IMR-90 (cell line): ENCODE data around the gene PIK3C3. TPM values are rescaled to one million over a fixed set of nuclear protein-coding genes. Genes with fewer than 3 reads are reported as not detected.
"Not testable (repeated sequence)": the region's sequence is repeated elsewhere in the genome, so short reads cannot be mapped to it uniquely, and the experiment has no call there.

Experiments
- ATAC-seq: fragments of 200-7000 bp; cut with Tn5 transposase; 2 replicates; pipeline ENCODE4 v1.9.1; 2020; ENCODE audit warnings: low read depth, mild to moderate bottlenecking, moderate library complexity
- BruUV-seq: library from RNA; stranded (reverse); fragments of 400-500 nt; replicated peaks from 2 replicates; lab custom pipeline; 2021; lab: Mats Ljungman, UMichigan
- CTCF ChIA-PET: fragments of 300-600 bp; formaldehyde crosslinking; extraction: SDS; loops from one replicate; lab custom pipeline; 2021; ENCODE audit warnings: antibody characterized with exemption; lab: Yijun Ruan, JAX
- POLR2A ChIA-PET: fragments of 300-600 bp; sonication (Branson Sonifier 250); formaldehyde crosslinking; loops from one replicate; lab custom pipeline; 2022; ENCODE audit warnings: antibody characterized with exemption; ENCODE audit not compliant: unreplicated experiment; lab: Charles Lee
- DNase-seq: peaks from one replicate; pipeline ENCODE4 v3.0.0; 2013
- H2AFZ ChIP-seq: replicated peaks from 2 replicates; pipeline ENCODE3; 2013; ENCODE audit warnings: low read length, mild to moderate bottlenecking; ENCODE audit not compliant: poor library complexity
- H2AK5ac ChIP-seq: 2 replicates; pipeline ENCODE4 v1.6.1; 2013; ENCODE audit warnings: low read depth, low read length, inconsistent platforms
- H2AK9ac ChIP-seq: replicated peaks from 2 replicates; pipeline ENCODE3; 2013; ENCODE audit warnings: mild to moderate bottlenecking, low read depth, low read length, moderate library complexity; ENCODE audit not compliant: poor library complexity
- H2BK120ac ChIP-seq: 2 replicates; pipeline ENCODE4 v1.6.1; 2013; ENCODE audit warnings: low read depth, low read length, inconsistent platforms
- H2BK15ac ChIP-seq: 3 replicates; pipeline ENCODE4 v1.6.1; 2013; ENCODE audit warnings: low read depth, low read length, inconsistent platforms
- H2BK20ac ChIP-seq: 2 replicates; pipeline ENCODE4 v1.6.1; 2013; ENCODE audit warnings: low read depth, mild to moderate bottlenecking, inconsistent platforms, low read length, moderate library complexity
- H2BK5ac ChIP-seq: 2 replicates; pipeline ENCODE4 v1.6.1; 2013; ENCODE audit warnings: mild to moderate bottlenecking, low read depth, low read length, inconsistent platforms; ENCODE audit not compliant: poor library complexity, severe bottlenecking
- H3K14ac ChIP-seq: replicated peaks from 2 replicates; pipeline ENCODE4 v1.6.1; 2013; ENCODE audit warnings: low read depth, low read length, inconsistent platforms
- H3K18ac ChIP-seq: 2 replicates; pipeline ENCODE4 v1.6.1; 2013; ENCODE audit warnings: low read depth, low read length, control low read depth
- H3K23ac ChIP-seq: 2 replicates; pipeline ENCODE4 v1.6.1; 2013; ENCODE audit warnings: low read depth, low read length, inconsistent platforms
- H3K27ac ChIP-seq: 2 replicates; pipeline ENCODE4 v1.5.1; 2013; ENCODE audit warnings: mild to moderate bottlenecking, control low read depth, low read length; ENCODE audit not compliant: insufficient read depth
- H3K27me3 ChIP-seq: 2 replicates; pipeline ENCODE4 v1.6.1; 2013; ENCODE audit warnings: low read length; ENCODE audit not compliant: control insufficient read depth, insufficient read depth
- H3K36me3 ChIP-seq: 2 replicates; pipeline ENCODE4 v1.6.1; 2013; ENCODE audit warnings: low read length, mixed read lengths; ENCODE audit not compliant: control insufficient read depth, insufficient read depth
- H3K4ac ChIP-seq: 2 replicates; pipeline ENCODE4 v1.6.1; 2013; ENCODE audit warnings: low read depth, low read length, inconsistent platforms
- H3K4me1 ChIP-seq: 2 replicates; pipeline ENCODE4 v1.6.1; 2013; ENCODE audit warnings: low read length, mixed read lengths; ENCODE audit not compliant: control insufficient read depth, insufficient read depth
- H3K4me2 ChIP-seq: 2 replicates; pipeline ENCODE4 v1.6.1; 2013; ENCODE audit warnings: low read depth, mild to moderate bottlenecking, control low read depth, low read length, moderate library complexity
- H3K4me3 ChIP-seq: 2 replicates; pipeline ENCODE4 v1.5.1; 2013; ENCODE audit warnings: low read depth, mild to moderate bottlenecking, control low read depth, low read length, moderate library complexity; ENCODE audit not compliant: insufficient read depth
- H3K56ac ChIP-seq: 2 replicates; pipeline ENCODE4 v1.6.1; 2013; ENCODE audit warnings: low read length, inconsistent platforms; ENCODE audit not compliant: insufficient read depth; ENCODE audit errors: extremely low read depth
- H3K79me1 ChIP-seq, 2 experiments: 2 replicates each; pipeline ENCODE4 v1.6.1; 2013; ENCODE audit warnings: low read length in 2 of 2, inconsistent platforms in 1 of 2, low read depth in 1 of 2
- H3K9ac ChIP-seq: 2 replicates; pipeline ENCODE4 v1.6.1; 2013; ENCODE audit warnings: low read depth, low read length, control low read depth
- H3K9me1 ChIP-seq: 2 replicates; pipeline ENCODE4 v1.6.1; 2013; ENCODE audit warnings: low read length, inconsistent platforms; ENCODE audit not compliant: insufficient read depth
- H3K9me3 ChIP-seq: 2 replicates; pipeline ENCODE4 v1.6.1; 2013; ENCODE audit warnings: low read length; ENCODE audit not compliant: control insufficient read depth, insufficient read depth
- H4K20me1 ChIP-seq: 2 replicates; pipeline ENCODE4 v1.6.1; 2013; ENCODE audit warnings: low read length, inconsistent platforms; ENCODE audit not compliant: insufficient read depth
- H4K5ac ChIP-seq: 2 replicates; pipeline ENCODE4 v1.6.1; 2013; ENCODE audit warnings: mild to moderate bottlenecking, low read depth, low read length, control low read depth
- H4K8ac ChIP-seq, 2 experiments: 2 replicates each; pipeline ENCODE4 v1.6.1; 2013; ENCODE audit warnings: low read depth in 2 of 2, low read length in 2 of 2, control low read depth in 1 of 2, inconsistent platforms in 1 of 2
- H4K91ac ChIP-seq: 2 replicates; pipeline ENCODE4 v1.6.1; 2013; ENCODE audit warnings: low read depth, low read length, inconsistent platforms; ENCODE audit not compliant: insufficient read depth
- CEBPB ChIP-seq: IDR thresholded peaks from 2 replicates; pipeline ENCODE4 v1.6.1; 2012; ENCODE audit warnings: low read depth, low read length, improper control_type of control experiment
- dilution Hi-C: fragments of 300-500 bp; cut with HindIII; formaldehyde crosslinking; loops from one replicate; pipeline ENCODE4 v1.14.3; 2018; ENCODE audit warnings: low sequenced_read_pairs; ENCODE audit not compliant: unreplicated experiment
- in situ Hi-C: fragments of 300-500 bp; cut with MboI; formaldehyde crosslinking; loops from 3 replicates; pipeline ENCODE4 v1.14.3; 2019; ENCODE audit warnings: low sequenced_read_pairs, inconsistent platforms, mixed read lengths
- intact Hi-C: fragments of 100-400 bp; cut with micrococcal nuclease; formaldehyde crosslinking; loops from 2 replicates; pipeline ENCODE4 v1.10.0; 2022
- polyA plus RNA-seq, 3 experiments: library from polyadenylated mRNA; depleted of rRNA; stranded (reverse); fragments of >200 nt; gene quantifications; 2 replicates each; pipeline ENCODE4 v1.2.3, GENCODE V29; 2012; ENCODE audit warnings: low replicate concordance in 1 of 3
- total RNA-seq: library from RNA; depleted of rRNA; stranded (reverse); fragments of >200 nt; gene quantifications from 2 replicates; pipeline ENCODE4 v1.2.3, GENCODE V29; 2012

Gene PIK3C3
- total and polyA plus RNA-seq, 2 of the 4 experiments (the other 2 are of a cell fraction) = 41.2 to 57.2 TPM

DNA sequence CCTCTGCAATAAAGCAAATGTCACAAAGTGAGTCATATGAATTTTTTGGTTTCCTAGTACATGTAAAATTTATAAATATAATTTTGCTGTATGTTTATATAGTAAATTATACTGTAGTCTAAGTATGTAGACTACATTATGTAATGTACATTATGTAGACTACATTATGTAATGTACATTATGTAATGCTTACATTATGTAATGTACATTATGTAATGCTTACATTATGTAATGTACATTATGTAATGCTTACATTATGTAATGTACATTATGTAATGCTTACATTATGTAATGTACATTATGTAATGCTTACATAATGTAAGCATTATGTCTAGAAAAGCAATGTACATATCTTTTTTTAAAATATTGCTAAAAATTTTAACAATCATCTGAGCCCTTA, 54.4 kb downstream of the PIK3C3 start:
- H3K14ac ChIP-seq, H3K18ac ChIP-seq, H3K27me3 ChIP-seq, in situ Hi-C loops, H3K79me1 ChIP-seq, H3K9ac ChIP-seq, BruUV-seq, H3K4me1 ChIP-seq, H3K4me2 ChIP-seq, dilution Hi-C loops, H3K9me3 ChIP-seq, H3K4ac ChIP-seq, H2AFZ ChIP-seq, H2AK5ac ChIP-seq, H4K5ac ChIP-seq, H4K20me1 ChIP-seq, H4K8ac ChIP-seq, H2BK5ac ChIP-seq, H2BK120ac ChIP-seq, intact Hi-C loops, H2BK20ac ChIP-seq, H2AK9ac ChIP-seq, H3K27ac ChIP-seq, H3K9me1 ChIP-seq, H3K56ac ChIP-seq, ATAC-seq, H2BK15ac ChIP-seq, POLR2A ChIA-PET, H3K23ac ChIP-seq, CTCF ChIA-PET, H4K91ac ChIP-seq, H3K4me3 ChIP-seq, DNase-seq: not testable (repeated sequence)
- peaks cover 13% of the 10 kb centered on the region for H3K36me3 ChIP-seq
- peak; percentile 23; the same call in 1 of the 2 replicates for TF ChIP-seq CEBPB
